ENCODE measurements around the gene ANKRD16. TPM values are rescaled to one million over a fixed set of nuclear protein-coding genes. Genes with fewer than 3 reads are reported as not detected.
A peak's percentile ranks its signal among the peaks of the same experiment; 100 is the strongest.
"Not testable (repeated sequence)": the region's sequence is repeated elsewhere in the genome, so short reads cannot be mapped to it uniquely, and the experiment has no call there.

ANKRD16 gene
- polyA plus RNA-seq, 1 experiment: 5.9 TPM

DNA sequence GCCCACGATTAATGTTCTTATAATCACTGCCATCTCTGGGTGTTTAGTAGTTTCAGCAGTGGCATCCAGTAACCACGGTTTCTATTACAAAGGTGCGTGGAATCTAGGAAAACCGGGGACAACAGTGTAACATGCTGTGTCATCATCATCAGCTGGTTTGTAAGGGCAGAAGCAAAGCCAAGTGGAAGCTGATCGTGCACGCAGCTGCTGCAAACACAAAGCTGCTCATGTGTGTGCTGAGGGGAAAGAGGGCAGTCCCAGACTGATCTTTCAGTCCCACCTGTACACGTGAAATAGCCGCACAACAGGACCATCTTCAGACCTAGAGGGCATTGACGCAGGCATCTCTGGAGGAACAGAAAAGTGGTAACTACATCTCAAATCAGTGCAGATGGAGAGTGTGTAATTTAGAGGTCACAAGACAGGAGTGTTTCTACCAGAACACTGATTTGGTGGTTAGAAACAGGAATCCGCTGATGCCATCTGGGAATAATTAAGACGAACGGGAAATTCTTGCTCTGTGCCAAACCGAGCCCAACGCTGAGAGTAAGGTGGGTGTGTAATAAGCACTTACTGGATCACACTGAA lies 13.4 kb downstream of the ANKRD16 start:
- POLR2A ChIA-PET: no interaction called here
- CTCF ChIA-PET: no interaction called here
- H3K27ac ChIP-seq (ENCODE audit: low read depth, low read length): no peak overlapping the region
- TF ChIP-seq, protein P1, sequence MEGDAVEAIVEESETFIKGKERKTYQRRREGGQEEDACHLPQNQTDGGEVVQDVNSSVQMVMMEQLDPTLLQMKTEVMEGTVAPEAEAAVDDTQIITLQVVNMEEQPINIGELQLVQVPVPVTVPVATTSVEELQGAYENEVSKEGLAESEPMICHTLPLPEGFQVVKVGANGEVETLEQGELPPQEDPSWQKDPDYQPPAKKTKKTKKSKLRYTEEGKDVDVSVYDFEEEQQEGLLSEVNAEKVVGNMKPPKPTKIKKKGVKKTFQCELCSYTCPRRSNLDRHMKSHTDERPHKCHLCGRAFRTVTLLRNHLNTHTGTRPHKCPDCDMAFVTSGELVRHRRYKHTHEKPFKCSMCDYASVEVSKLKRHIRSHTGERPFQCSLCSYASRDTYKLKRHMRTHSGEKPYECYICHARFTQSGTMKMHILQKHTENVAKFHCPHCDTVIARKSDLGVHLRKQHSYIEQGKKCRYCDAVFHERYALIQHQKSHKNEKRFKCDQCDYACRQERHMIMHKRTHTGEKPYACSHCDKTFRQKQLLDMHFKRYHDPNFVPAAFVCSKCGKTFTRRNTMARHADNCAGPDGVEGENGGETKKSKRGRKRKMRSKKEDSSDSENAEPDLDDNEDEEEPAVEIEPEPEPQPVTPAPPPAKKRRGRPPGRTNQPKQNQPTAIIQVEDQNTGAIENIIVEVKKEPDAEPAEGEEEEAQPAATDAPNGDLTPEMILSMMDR (IDR thresholded peaks at IDR 0.05; ENCODE audit: low read depth, low read length): no peak
- no peak overlapping the region for H3K4me3 ChIP-seq (ENCODE audit: low read depth, low read length)
- DNase-seq (ENCODE audit: low read depth, low spot score): no peak
- H3K27me3 ChIP-seq (ENCODE audit: control insufficient read depth, insufficient read depth, low read length): no peaks in the 10 kb centered on the region
- no peaks in the 10 kb centered on the region for H3K9me3 ChIP-seq (ENCODE audit: control insufficient read depth, insufficient read depth, low read length)

- CTCF ChIA-PET: interaction anchor here (0.6 to 4.2 kb wide), 19 partner anchors 9 to 528 kb away, joined by 3 to 16 read pairs (median 4); partner anchors contain the start of genes ANKRD16 and FBH1
- Histone ChIP-seq H3K9me3 (ENCODE audit: control insufficient read depth, insufficient read depth, low read length) (peaks cover 6% of the 10 kb centered on the region), H3K4me3 (ENCODE audit: low read depth, low read length) (no peak overlapping the region), H3K27me3 (ENCODE audit: control insufficient read depth, insufficient read depth, low read length) (no peaks in the 10 kb centered on the region), H3K27ac (ENCODE audit: low read depth, low read length) (no peak overlapping the region)
- TF ChIP-seq, protein P1 (IDR thresholded peaks at IDR 0.05; ENCODE audit: low read depth, low read length): peak; percentile 72
- POLR2A ChIA-PET: interaction anchor here (0.7 to 1.5 kb wide), 2 partner anchors 16 to 60 kb away, joined by 4 to 6 read pairs; partner anchors contain the start of genes ANKRD16, FBH1 and GDI2
- DNase-seq (ENCODE audit: low read depth, low spot score): peak; percentile 55
Measured at GRCh38 chr10:5873515-5873995, 16.1 kb downstream of the ANKRD16 start.

DNA sequence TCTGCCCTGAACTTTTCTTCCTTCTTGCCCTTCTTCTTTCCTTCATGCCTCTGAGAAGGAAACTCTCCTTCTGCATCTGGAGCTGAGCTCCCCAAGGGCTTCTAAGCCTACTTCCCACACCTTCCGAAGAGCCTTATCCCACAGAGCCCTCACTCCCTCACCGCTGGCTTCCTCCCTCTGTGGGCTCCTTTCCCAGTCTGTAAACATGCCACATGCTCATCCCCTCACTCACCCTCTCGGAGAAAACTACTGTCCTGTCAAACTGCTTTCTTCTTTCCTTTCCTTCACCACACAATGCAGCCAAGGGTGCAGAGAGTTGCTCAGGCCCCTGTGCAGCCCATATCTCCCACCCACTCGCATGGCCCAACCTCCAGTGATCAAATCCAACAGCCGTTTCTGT lies 18.1 kb downstream of the ANKRD16 start:
- CTCF ChIA-PET: interaction anchor here (1.0 to 4.2 kb wide), 4 partner anchors 11 to 430 kb away, joined by 3 to 16 read pairs (median 8); partner anchors contain the start of genes ANKRD16 and FBH1
- POLR2A ChIA-PET: interaction anchor here (0.7 to 1.0 kb wide), 3 partner anchors 18 to 74 kb away, joined by 3 to 4 read pairs (median 3); partner anchors contain the start of genes ANKRD16 and FBH1
- no peak overlapping the region for H3K4me3 ChIP-seq (ENCODE audit: low read depth, low read length)
- peak; percentile 34 for DNase-seq (ENCODE audit: low read depth, low spot score)
- H3K27me3 ChIP-seq (ENCODE audit: control insufficient read depth, insufficient read depth, low read length): no peaks in the 10 kb centered on the region
- H3K27ac ChIP-seq (ENCODE audit: low read depth, low read length): no peak overlapping the region
- H3K9me3 ChIP-seq (ENCODE audit: control insufficient read depth, insufficient read depth, low read length): peaks cover 13% of the 10 kb centered on the region
- TF ChIP-seq, protein P1 (IDR thresholded peaks at IDR 0.05; ENCODE audit: low read depth, low read length): no peak

- CTCF ChIA-PET: no interaction called here
- peaks cover 13% of the 10 kb centered on the region for H3K9me3 ChIP-seq (ENCODE audit: control insufficient read depth, insufficient read depth, low read length)
- POLR2A ChIA-PET: interaction anchor here (0.9 kb wide), 1 partner anchor 21 kb away, joined by 3 read pairs; the partner anchor contains the start of genes ANKRD16 and FBH1
Measured at GRCh38 chr10:5869156-5869555, 20.5 kb downstream of the ANKRD16 start.

GRCh38 chr10:5868383-5868782 lies 21.3 kb downstream of the ANKRD16 start:
- H3K9me3 ChIP-seq (ENCODE audit: control insufficient read depth, insufficient read depth, low read length): peaks cover 13% of the 10 kb centered on the region
- H3K27ac ChIP-seq (ENCODE audit: low read depth, low read length); CTCF ChIA-PET; H3K27me3 ChIP-seq (ENCODE audit: control insufficient read depth, insufficient read depth, low read length); H3K4me3 ChIP-seq (ENCODE audit: low read depth, low read length); DNase-seq (ENCODE audit: low read depth, low spot score): not testable (repeated sequence)
- POLR2A ChIA-PET: interaction anchor here (0.9 kb wide), 1 partner anchor 22 kb away, joined by 3 read pairs; the partner anchor contains the start of genes ANKRD16 and FBH1

More at GRCh38 chr10:5869156-5869555, 20.5 kb downstream of the ANKRD16 start:
- H3K27me3 ChIP-seq (ENCODE audit: control insufficient read depth, insufficient read depth, low read length): no peaks in the 10 kb centered on the region
- H3K4me3 ChIP-seq (ENCODE audit: low read depth, low read length): no peak overlapping the region
- DNase-seq (ENCODE audit: low read depth, low spot score): no peak
- H3K27ac ChIP-seq (ENCODE audit: low read depth, low read length): no peak overlapping the region
- TF ChIP-seq, protein P1 (IDR thresholded peaks at IDR 0.05; ENCODE audit: low read depth, low read length): no peak

DNA sequence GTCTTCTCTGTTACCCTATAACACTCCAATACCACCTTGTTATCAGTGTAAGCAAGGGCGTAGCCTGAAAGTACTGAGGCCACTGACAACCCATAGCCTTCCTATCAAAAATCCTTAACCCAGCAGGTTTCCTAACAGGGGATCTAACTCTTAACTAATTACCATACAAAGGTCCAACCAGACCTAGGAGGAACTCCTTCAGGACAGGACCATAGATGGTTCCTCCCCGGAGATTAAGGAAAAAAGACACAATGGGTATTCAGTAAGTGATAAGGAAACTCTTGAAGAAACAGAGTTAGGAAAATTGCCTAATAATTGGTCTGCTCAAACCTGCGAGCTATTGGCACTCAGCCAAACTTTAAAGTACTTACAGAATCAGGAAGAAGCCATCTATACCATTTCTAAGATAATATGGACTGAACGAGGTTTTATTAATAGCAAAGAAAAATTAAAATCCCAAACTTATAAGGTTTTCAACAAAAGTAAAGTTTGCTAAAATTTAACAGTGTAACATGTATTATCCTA lies 22.5 kb downstream of the ANKRD16 start:
- H3K27me3 ChIP-seq (ENCODE audit: control insufficient read depth, insufficient read depth, low read length); POLR2A ChIA-PET; DNase-seq (ENCODE audit: low read depth, low spot score); CTCF ChIA-PET; H3K27ac ChIP-seq (ENCODE audit: low read depth, low read length); H3K4me3 ChIP-seq (ENCODE audit: low read depth, low read length): not testable (repeated sequence)
- peaks cover 13% of the 10 kb centered on the region for H3K9me3 ChIP-seq (ENCODE audit: control insufficient read depth, insufficient read depth, low read length)

DNA sequence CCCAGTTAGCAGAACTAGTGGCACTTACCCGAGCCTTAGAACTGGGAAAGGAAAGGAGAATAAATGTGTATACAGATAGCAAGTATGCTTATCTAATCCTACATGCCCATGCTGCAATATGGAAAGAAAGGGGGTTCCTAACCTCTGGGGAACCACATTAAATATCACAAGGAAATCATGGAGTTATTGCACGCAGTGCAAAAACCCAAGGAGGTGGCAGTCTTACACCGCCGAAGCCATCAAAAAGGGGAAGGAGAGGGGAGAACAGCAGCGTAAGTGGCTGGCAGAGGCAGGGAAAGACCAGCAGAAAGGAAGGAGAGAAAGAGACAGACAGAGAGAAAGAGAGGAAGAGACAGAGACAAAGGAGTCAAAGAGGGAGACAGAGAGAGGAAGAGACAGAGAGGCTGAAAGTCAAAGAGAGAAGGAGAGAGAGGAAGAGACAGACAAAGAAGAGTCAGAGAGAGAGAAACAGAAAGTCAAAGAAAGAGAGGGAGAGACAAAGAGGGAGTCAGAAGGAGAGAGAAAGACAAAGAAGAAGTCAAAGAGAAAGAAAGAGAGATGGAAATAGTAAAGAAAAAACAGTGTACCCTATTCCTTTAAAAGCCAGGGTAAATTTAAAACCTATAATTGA lies 23.1 kb downstream of the ANKRD16 start:
- H3K9me3 ChIP-seq (ENCODE audit: control insufficient read depth, insufficient read depth, low read length): peaks cover 13% of the 10 kb centered on the region
- POLR2A ChIA-PET; H3K27me3 ChIP-seq (ENCODE audit: control insufficient read depth, insufficient read depth, low read length); H3K27ac ChIP-seq (ENCODE audit: low read depth, low read length); DNase-seq (ENCODE audit: low read depth, low spot score); CTCF ChIA-PET; H3K4me3 ChIP-seq (ENCODE audit: low read depth, low read length): not testable (repeated sequence)

Measured in AG04450 (cell line).